IMR-90 (cell line): ENCODE results near the gene LDAF1. TPM values are rescaled to one million over a fixed set of nuclear protein-coding genes. Genes with fewer than 3 reads are reported as not detected.

Experiments
- ATAC-seq: fragments of 200-7000 bp; cut with Tn5 transposase; 2 replicates; pipeline ENCODE4 v1.9.1; 2020; ENCODE audit warnings: low read depth, mild to moderate bottlenecking, moderate library complexity
- BruUV-seq: library from RNA; stranded (reverse); fragments of 400-500 nt; replicated peaks from 2 replicates; lab custom pipeline; 2021; lab: Mats Ljungman, UMichigan
- CTCF ChIA-PET: fragments of 300-600 bp; formaldehyde crosslinking; extraction: SDS; loops from one replicate; lab custom pipeline; 2021; ENCODE audit warnings: antibody characterized with exemption; lab: Yijun Ruan, JAX
- POLR2A ChIA-PET: fragments of 300-600 bp; sonication (Branson Sonifier 250); formaldehyde crosslinking; loops from one replicate; lab custom pipeline; 2022; ENCODE audit warnings: antibody characterized with exemption; ENCODE audit not compliant: unreplicated experiment; lab: Charles Lee
- DNase-seq: peaks from one replicate; pipeline ENCODE4 v3.0.0; 2013
- H2AFZ ChIP-seq: replicated peaks from 2 replicates; pipeline ENCODE3; 2013; ENCODE audit warnings: low read length, mild to moderate bottlenecking; ENCODE audit not compliant: poor library complexity
- H2AK5ac ChIP-seq: 2 replicates; pipeline ENCODE4 v1.6.1; 2013; ENCODE audit warnings: low read depth, low read length, inconsistent platforms
- H2AK9ac ChIP-seq: replicated peaks from 2 replicates; pipeline ENCODE3; 2013; ENCODE audit warnings: mild to moderate bottlenecking, low read depth, low read length, moderate library complexity; ENCODE audit not compliant: poor library complexity
- H2BK120ac ChIP-seq: 2 replicates; pipeline ENCODE4 v1.6.1; 2013; ENCODE audit warnings: low read depth, low read length, inconsistent platforms
- H2BK15ac ChIP-seq: 3 replicates; pipeline ENCODE4 v1.6.1; 2013; ENCODE audit warnings: low read depth, low read length, inconsistent platforms
- H2BK20ac ChIP-seq: 2 replicates; pipeline ENCODE4 v1.6.1; 2013; ENCODE audit warnings: low read depth, mild to moderate bottlenecking, inconsistent platforms, low read length, moderate library complexity
- H2BK5ac ChIP-seq: 2 replicates; pipeline ENCODE4 v1.6.1; 2013; ENCODE audit warnings: mild to moderate bottlenecking, low read depth, low read length, inconsistent platforms; ENCODE audit not compliant: poor library complexity, severe bottlenecking
- H3K14ac ChIP-seq: replicated peaks from 2 replicates; pipeline ENCODE4 v1.6.1; 2013; ENCODE audit warnings: low read depth, low read length, inconsistent platforms
- H3K18ac ChIP-seq: 2 replicates; pipeline ENCODE4 v1.6.1; 2013; ENCODE audit warnings: low read depth, low read length, control low read depth
- H3K23ac ChIP-seq: 2 replicates; pipeline ENCODE4 v1.6.1; 2013; ENCODE audit warnings: low read depth, low read length, inconsistent platforms
- H3K27ac ChIP-seq: 2 replicates; pipeline ENCODE4 v1.5.1; 2013; ENCODE audit warnings: mild to moderate bottlenecking, control low read depth, low read length; ENCODE audit not compliant: insufficient read depth
- H3K27me3 ChIP-seq: 2 replicates; pipeline ENCODE4 v1.6.1; 2013; ENCODE audit warnings: low read length; ENCODE audit not compliant: control insufficient read depth, insufficient read depth
- H3K36me3 ChIP-seq: 2 replicates; pipeline ENCODE4 v1.6.1; 2013; ENCODE audit warnings: low read length, mixed read lengths; ENCODE audit not compliant: control insufficient read depth, insufficient read depth
- H3K4ac ChIP-seq: 2 replicates; pipeline ENCODE4 v1.6.1; 2013; ENCODE audit warnings: low read depth, low read length, inconsistent platforms
- H3K4me1 ChIP-seq: 2 replicates; pipeline ENCODE4 v1.6.1; 2013; ENCODE audit warnings: low read length, mixed read lengths; ENCODE audit not compliant: control insufficient read depth, insufficient read depth
- H3K4me2 ChIP-seq: 2 replicates; pipeline ENCODE4 v1.6.1; 2013; ENCODE audit warnings: low read depth, mild to moderate bottlenecking, control low read depth, low read length, moderate library complexity
- H3K4me3 ChIP-seq: 2 replicates; pipeline ENCODE4 v1.5.1; 2013; ENCODE audit warnings: low read depth, mild to moderate bottlenecking, control low read depth, low read length, moderate library complexity; ENCODE audit not compliant: insufficient read depth
- H3K56ac ChIP-seq: 2 replicates; pipeline ENCODE4 v1.6.1; 2013; ENCODE audit warnings: low read length, inconsistent platforms; ENCODE audit not compliant: insufficient read depth; ENCODE audit errors: extremely low read depth
- H3K79me1 ChIP-seq, 2 experiments: 2 replicates each; pipeline ENCODE4 v1.6.1; 2013; ENCODE audit warnings: low read length in 2 of 2, inconsistent platforms in 1 of 2, low read depth in 1 of 2
- H3K9ac ChIP-seq: 2 replicates; pipeline ENCODE4 v1.6.1; 2013; ENCODE audit warnings: low read depth, low read length, control low read depth
- H3K9me1 ChIP-seq: 2 replicates; pipeline ENCODE4 v1.6.1; 2013; ENCODE audit warnings: low read length, inconsistent platforms; ENCODE audit not compliant: insufficient read depth
- H3K9me3 ChIP-seq: 2 replicates; pipeline ENCODE4 v1.6.1; 2013; ENCODE audit warnings: low read length; ENCODE audit not compliant: control insufficient read depth, insufficient read depth
- H4K20me1 ChIP-seq: 2 replicates; pipeline ENCODE4 v1.6.1; 2013; ENCODE audit warnings: low read length, inconsistent platforms; ENCODE audit not compliant: insufficient read depth
- H4K5ac ChIP-seq: 2 replicates; pipeline ENCODE4 v1.6.1; 2013; ENCODE audit warnings: mild to moderate bottlenecking, low read depth, low read length, control low read depth
- H4K8ac ChIP-seq, 2 experiments: 2 replicates each; pipeline ENCODE4 v1.6.1; 2013; ENCODE audit warnings: low read depth in 2 of 2, low read length in 2 of 2, control low read depth in 1 of 2, inconsistent platforms in 1 of 2
- H4K91ac ChIP-seq: 2 replicates; pipeline ENCODE4 v1.6.1; 2013; ENCODE audit warnings: low read depth, low read length, inconsistent platforms; ENCODE audit not compliant: insufficient read depth
- CEBPB ChIP-seq: IDR thresholded peaks from 2 replicates; pipeline ENCODE4 v1.6.1; 2012; ENCODE audit warnings: low read depth, low read length, improper control_type of control experiment
- SMC3 ChIP-seq: fragments of 150-350 bp; IDR thresholded peaks from 2 replicates; pipeline ENCODE4 v1.6.1; 2016; ENCODE audit warnings: low read depth, mild to moderate bottlenecking, antibody characterized with exemption, low read length, moderate library complexity
- WGBS, 2 experiments: methylation state at CpG; one replicate each; pipeline versions ENCODE4 v1.1.5 to v1.1.7; 2013; ENCODE audit warnings: missing lambda C conversion rate in 2 of 2; ENCODE audit not compliant: insufficient read length in 1 of 2; ENCODE audit errors: extremely low coverage in 2 of 2; 5-methylcytosine and 5-hydroxymethylcytosine counted together
- dilution Hi-C: fragments of 300-500 bp; cut with HindIII; formaldehyde crosslinking; loops from one replicate; pipeline ENCODE4 v1.14.3; 2018; ENCODE audit warnings: low sequenced_read_pairs; ENCODE audit not compliant: unreplicated experiment
- in situ Hi-C: fragments of 300-500 bp; cut with MboI; formaldehyde crosslinking; loops from 3 replicates; pipeline ENCODE4 v1.14.3; 2019; ENCODE audit warnings: low sequenced_read_pairs, inconsistent platforms, mixed read lengths
- intact Hi-C: fragments of 100-400 bp; cut with micrococcal nuclease; formaldehyde crosslinking; loops from 2 replicates; pipeline ENCODE4 v1.10.0; 2022
- polyA plus RNA-seq, 3 experiments: library from polyadenylated mRNA; depleted of rRNA; stranded (reverse); fragments of >200 nt; gene quantifications; 2 replicates each; pipeline ENCODE4 v1.2.3, GENCODE V29; 2012; ENCODE audit warnings: low replicate concordance in 1 of 3
- total RNA-seq: library from RNA; depleted of rRNA; stranded (reverse); fragments of >200 nt; gene quantifications from 2 replicates; pipeline ENCODE4 v1.2.3, GENCODE V29; 2012

Gene LDAF1
- total and polyA plus RNA-seq, 2 of the 4 experiments (the other 2 are of a cell fraction), result 21.0 to 62.2 TPM

- H4K5ac ChIP-seq, result no peak overlapping the region
- POLR2A ChIA-PET, result no interaction called here
- ATAC-seq (no peak), DNase-seq (no peak)
- no peaks in the 10 kb centered on the region for H3K9me1 ChIP-seq
- H3K4me2 ChIP-seq, result no peak overlapping the region
- H3K4me1 ChIP-seq, result no peaks in the 10 kb centered on the region
- in situ Hi-C loops, result no loop called here
- no peak overlapping the region for H3K4me3 ChIP-seq
- H3K23ac ChIP-seq, result no peak overlapping the region
- H3K14ac ChIP-seq, result no peak overlapping the region
- no peak overlapping the region for H4K91ac ChIP-seq
- H3K79me1 ChIP-seq, result no peaks in the 10 kb centered on the region
- H2BK5ac ChIP-seq, result no peak overlapping the region
- no peak overlapping the region for H3K9ac ChIP-seq
- WGBS, 2 experiments, result no CpG with 5 or more reads among the region's 7 CpGs
- no peak overlapping the region for H2AFZ ChIP-seq
- H2BK120ac ChIP-seq, result no peak overlapping the region
- H2BK15ac ChIP-seq, result no peak overlapping the region
- TF ChIP-seq CEBPB, result peak; percentile 44; the same call in 1 of the 2 replicates
- TF ChIP-seq SMC3, result no peak
- H4K8ac ChIP-seq, result no peak overlapping the region
- H4K20me1 ChIP-seq, result no peaks in the 10 kb centered on the region
- dilution Hi-C loops, result no loop called here
- H2BK20ac ChIP-seq, result no peak overlapping the region
- CTCF ChIA-PET, result interaction anchor here (0.8 kb wide), 1 partner anchor 92 kb away, joined by 3 read pairs; no protein-coding TSS in a partner anchor
- intact Hi-C loops, result no loop called here
- no peaks in the 10 kb centered on the region for H3K36me3 ChIP-seq
- H3K56ac ChIP-seq, result no peak overlapping the region
- no peak overlapping the region for H2AK9ac ChIP-seq
- H2AK5ac ChIP-seq, result no peak overlapping the region
- no peak overlapping the region for H3K27ac ChIP-seq
- peaks cover 41% of the 10 kb centered on the region for H3K27me3 ChIP-seq
- no peaks in the 10 kb centered on the region for H3K9me3 ChIP-seq
- no peak overlapping the region for H3K4ac ChIP-seq
- no peak overlapping the region for H3K18ac ChIP-seq
- no TSS peak for BruUV-seq
Observed at GRCh38 chr16:21203155-21203797, 44.8 kb downstream of the LDAF1 start.
